C4-2B (cell line): ENCODE measurements around the gene DSG1.

Experiments
- ZFX ChIP-seq: fragments of 450-650 bp; IDR thresholded peaks from 2 replicates; pipeline ENCODE4 v1.6.1; 2017
- TF ChIP-seq, protein P1 (sequence below): fragments of 450-650 bp; conservative IDR thresholded peaks from 2 replicates; pipeline ENCODE4 v1.5.1; 2017; ENCODE audit warnings: mild to moderate bottlenecking

DNA sequence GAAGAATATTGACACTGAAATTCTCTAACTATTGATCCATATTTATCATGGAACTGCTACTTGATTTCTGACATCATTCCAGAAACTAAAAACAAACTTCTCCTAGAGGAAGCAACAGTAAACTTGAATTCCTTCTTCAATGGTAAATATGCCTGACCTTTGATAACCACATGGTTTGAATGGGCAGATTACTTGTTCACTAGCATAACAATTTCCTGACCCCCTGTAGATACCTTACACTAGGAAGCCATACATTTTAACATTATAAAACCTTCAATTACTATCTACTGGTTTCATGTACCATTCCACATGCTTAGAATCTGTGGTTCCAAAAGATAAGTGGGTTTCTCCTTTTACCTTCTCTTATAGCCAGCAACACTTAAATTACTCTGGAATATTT, 36.5 kb upstream of the DSG1 start:
- TF ChIP-seq, protein P1, sequence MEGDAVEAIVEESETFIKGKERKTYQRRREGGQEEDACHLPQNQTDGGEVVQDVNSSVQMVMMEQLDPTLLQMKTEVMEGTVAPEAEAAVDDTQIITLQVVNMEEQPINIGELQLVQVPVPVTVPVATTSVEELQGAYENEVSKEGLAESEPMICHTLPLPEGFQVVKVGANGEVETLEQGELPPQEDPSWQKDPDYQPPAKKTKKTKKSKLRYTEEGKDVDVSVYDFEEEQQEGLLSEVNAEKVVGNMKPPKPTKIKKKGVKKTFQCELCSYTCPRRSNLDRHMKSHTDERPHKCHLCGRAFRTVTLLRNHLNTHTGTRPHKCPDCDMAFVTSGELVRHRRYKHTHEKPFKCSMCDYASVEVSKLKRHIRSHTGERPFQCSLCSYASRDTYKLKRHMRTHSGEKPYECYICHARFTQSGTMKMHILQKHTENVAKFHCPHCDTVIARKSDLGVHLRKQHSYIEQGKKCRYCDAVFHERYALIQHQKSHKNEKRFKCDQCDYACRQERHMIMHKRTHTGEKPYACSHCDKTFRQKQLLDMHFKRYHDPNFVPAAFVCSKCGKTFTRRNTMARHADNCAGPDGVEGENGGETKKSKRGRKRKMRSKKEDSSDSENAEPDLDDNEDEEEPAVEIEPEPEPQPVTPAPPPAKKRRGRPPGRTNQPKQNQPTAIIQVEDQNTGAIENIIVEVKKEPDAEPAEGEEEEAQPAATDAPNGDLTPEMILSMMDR = no peak
- no peak for TF ChIP-seq ZFX
